ENCODE results near the gene RNU6-1. TPM values are rescaled to one million over a fixed set of nuclear protein-coding genes. Genes with fewer than 3 reads are reported as not detected.

Gene RNU6-1
- total RNA-seq, 6 donors from 2014 or later = not detected

DNA sequence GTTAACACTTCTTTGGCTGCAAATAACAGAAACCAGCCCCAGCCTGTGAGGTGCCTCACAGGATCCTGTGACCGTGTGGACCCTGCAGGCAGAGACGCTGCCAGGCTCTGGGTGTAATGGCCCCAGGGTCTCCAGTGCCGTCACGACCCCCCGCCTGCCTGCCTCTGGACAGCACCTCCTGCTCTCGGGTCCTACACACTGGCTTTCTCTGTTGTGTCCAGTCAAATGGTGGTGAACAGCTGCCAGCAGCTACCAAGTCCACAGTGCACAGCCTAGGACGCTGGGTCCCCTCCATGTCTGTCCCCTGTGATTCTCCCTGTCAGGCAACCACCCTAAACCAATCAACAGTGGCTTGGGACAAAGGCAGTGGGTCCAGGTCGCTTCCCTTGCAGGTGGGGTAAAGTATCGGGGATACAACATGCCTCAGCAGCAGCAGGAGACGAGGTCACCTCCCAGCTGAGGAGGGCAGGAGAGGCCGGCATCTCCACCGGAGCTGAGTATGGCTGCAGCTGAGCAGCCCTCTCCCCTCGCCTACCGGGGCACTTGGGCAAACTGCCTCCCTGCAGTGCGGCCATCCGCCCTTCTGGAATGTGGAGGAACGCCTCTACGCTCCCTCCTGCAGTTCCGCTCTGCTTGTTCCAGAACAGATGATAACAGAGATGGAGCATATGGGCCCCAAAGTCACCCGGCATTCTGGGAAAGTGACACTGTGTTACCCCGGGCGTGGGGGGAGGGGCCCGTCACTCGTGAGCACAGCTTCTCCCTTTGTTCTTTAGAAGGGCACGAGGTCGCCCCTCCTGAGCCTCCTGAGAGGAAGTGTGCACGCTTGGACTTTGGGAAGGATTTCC is 35.6 kb downstream of the RNU6-1 start:
- 84 to 89% methylated on average over 8 to 27 of the region's 27 CpGs for WGBS, 2 donors
- Histone ChIP-seq H3K9me3 (no peaks in the 10 kb centered on the region), H3K36me3 (peaks cover 0 to 16% (median 4%) of the 10 kb centered on the region in 4 donors), H3K4me3 (no peak overlapping the region), H3K27me3 (no peaks in the 10 kb centered on the region), H3K4me1 (peaks cover 0 to 5% (median 2%) of the 10 kb centered on the region in 4 donors), H3K27ac (no peak overlapping the region)
- TF ChIP-seq, protein P1, sequence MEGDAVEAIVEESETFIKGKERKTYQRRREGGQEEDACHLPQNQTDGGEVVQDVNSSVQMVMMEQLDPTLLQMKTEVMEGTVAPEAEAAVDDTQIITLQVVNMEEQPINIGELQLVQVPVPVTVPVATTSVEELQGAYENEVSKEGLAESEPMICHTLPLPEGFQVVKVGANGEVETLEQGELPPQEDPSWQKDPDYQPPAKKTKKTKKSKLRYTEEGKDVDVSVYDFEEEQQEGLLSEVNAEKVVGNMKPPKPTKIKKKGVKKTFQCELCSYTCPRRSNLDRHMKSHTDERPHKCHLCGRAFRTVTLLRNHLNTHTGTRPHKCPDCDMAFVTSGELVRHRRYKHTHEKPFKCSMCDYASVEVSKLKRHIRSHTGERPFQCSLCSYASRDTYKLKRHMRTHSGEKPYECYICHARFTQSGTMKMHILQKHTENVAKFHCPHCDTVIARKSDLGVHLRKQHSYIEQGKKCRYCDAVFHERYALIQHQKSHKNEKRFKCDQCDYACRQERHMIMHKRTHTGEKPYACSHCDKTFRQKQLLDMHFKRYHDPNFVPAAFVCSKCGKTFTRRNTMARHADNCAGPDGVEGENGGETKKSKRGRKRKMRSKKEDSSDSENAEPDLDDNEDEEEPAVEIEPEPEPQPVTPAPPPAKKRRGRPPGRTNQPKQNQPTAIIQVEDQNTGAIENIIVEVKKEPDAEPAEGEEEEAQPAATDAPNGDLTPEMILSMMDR (IDR thresholded peaks at IDR 0.05) = no peak
- TF ChIP-seq POLR2AphosphoS5 (IDR thresholded peaks at IDR 0.05) = no peak
- no peak for TF ChIP-seq POLR2A (IDR thresholded peaks at IDR 0.05)
- no peak for TF ChIP-seq EP300 (IDR thresholded peaks at IDR 0.05)
- peak in 1 of 2 donors; percentile 43 for DNase-seq
- no peak for ATAC-seq (ENCODE audit: low FRiP score in 2 of 2)

DNA sequence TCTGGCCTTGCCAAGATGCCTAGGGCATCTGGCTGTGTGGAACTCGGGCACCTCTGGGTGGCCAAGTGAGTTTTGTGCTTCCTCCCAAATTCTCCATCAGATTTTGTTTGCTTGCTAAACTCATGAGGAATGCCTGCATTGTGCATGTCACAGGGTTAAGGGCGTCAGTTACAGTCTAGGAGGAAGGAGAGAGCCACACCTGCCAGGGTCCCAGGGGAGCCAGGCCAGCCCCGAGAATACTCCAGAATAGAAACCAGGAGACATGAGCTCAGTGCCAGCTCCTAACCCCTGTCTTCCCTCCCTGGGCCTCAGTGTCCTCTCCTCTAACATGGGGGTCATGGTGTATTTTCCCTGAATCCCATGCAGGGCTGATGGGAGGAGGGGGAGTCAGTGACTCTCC is 36.5 kb downstream of the RNU6-1 start:
- H3K36me3 ChIP-seq = peaks cover 0 to 16% (median 4%) of the 10 kb centered on the region in 4 donors
- no peak overlapping the region for H3K4me3 ChIP-seq
- WGBS, 2 donors = 88% methylated on average over 3 of the region's 3 CpGs; no CpG with 5 or more reads in 1 of the 2 donors
- peaks cover 0 to 10% (median 3%) of the 10 kb centered on the region in 4 donors for H3K4me1 ChIP-seq
- ATAC-seq (ENCODE audit: low FRiP score in 2 of 2) (no peak), DNase-seq (no peak)
- TF ChIP-seq POLR2A (IDR thresholded peaks at IDR 0.05) (no peak), EP300 (IDR thresholded peaks at IDR 0.05) (no peak), POLR2AphosphoS5 (IDR thresholded peaks at IDR 0.05) (no peak)
- TF ChIP-seq, protein P1 (IDR thresholded peaks at IDR 0.05) = no peak
- no peaks in the 10 kb centered on the region for H3K9me3 ChIP-seq
- H3K27ac ChIP-seq = no peak overlapping the region
- H3K27me3 ChIP-seq = no peaks in the 10 kb centered on the region

- TF ChIP-seq EP300 (IDR thresholded peaks at IDR 0.05) (no peak), POLR2AphosphoS5 (IDR thresholded peaks at IDR 0.05) (no peak), POLR2A (IDR thresholded peaks at IDR 0.05) (no peak)
- TF ChIP-seq, protein P1 (IDR thresholded peaks at IDR 0.05) = no peak
- Histone ChIP-seq H3K27me3 (no peaks in the 10 kb centered on the region), H3K9me3 (no peaks in the 10 kb centered on the region), H3K4me1 (peaks cover 0 to 10% (median 3%) of the 10 kb centered on the region in 4 donors), H3K27ac (no peak overlapping the region), H3K4me3 (no peak overlapping the region), H3K36me3 (peaks cover 0 to 13% (median 4%) of the 10 kb centered on the region in 4 donors)
- WGBS, 2 donors = 86 to 88% methylated on average over 13 to 18 of the region's 19 CpGs
- DNase-seq = peak in 1 of 2 donors; percentile 50
- no peak for ATAC-seq (ENCODE audit: low FRiP score in 2 of 2)
Measured at GRCh38 chr15:67801926-67802914, 37.6 kb downstream of the RNU6-1 start.

DNA sequence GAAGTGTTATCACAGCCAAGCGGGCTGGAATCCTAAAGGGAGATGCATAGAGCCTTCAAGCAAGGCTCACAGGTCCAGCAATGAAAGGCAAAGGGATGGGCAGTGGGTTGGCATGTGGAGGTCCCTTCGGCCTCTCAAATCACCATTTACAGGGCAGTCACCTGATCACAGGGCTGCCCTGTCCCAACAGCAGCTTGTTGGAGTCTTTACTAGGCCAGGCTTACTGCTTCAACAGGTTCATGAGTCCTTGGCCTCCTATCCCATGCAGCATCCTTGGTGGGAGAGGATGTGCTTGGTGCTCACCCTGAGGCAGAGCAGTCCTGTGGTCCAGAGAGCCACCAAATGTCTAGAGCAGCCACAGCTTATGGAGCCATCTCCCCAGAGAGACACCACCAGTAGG is 38.7 kb downstream of the RNU6-1 start:
- no peaks in the 10 kb centered on the region for H3K9me3 ChIP-seq
- peaks cover 0 to 4% (median 0%) of the 10 kb centered on the region in 4 donors for H3K36me3 ChIP-seq
- no peaks in the 10 kb centered on the region for H3K27me3 ChIP-seq
- H3K4me3 ChIP-seq = no peak overlapping the region
- peaks cover 0 to 10% (median 6%) of the 10 kb centered on the region in 4 donors for H3K4me1 ChIP-seq
- no peak for ATAC-seq (ENCODE audit: low FRiP score in 2 of 2)
- no peak for DNase-seq
- TF ChIP-seq, protein P1 (IDR thresholded peaks at IDR 0.05) = no peak
- TF ChIP-seq POLR2AphosphoS5 (IDR thresholded peaks at IDR 0.05) (no peak), POLR2A (IDR thresholded peaks at IDR 0.05) (no peak), EP300 (IDR thresholded peaks at IDR 0.05) (no peak)
- H3K27ac ChIP-seq = no peak overlapping the region
- 93 to 95% methylated on average over 2 of the region's 2 CpGs for WGBS, 2 donors

Measured in upper lobe of left lung (tissue), 6 donors.